ENCODE results near the gene OPRM1. TPM values are rescaled to one million over a fixed set of nuclear protein-coding genes. Genes with fewer than 3 reads are reported as not detected.

The OPRM1 gene
- total RNA-seq, 1 donor from 2014 or later, result not detected

DNA sequence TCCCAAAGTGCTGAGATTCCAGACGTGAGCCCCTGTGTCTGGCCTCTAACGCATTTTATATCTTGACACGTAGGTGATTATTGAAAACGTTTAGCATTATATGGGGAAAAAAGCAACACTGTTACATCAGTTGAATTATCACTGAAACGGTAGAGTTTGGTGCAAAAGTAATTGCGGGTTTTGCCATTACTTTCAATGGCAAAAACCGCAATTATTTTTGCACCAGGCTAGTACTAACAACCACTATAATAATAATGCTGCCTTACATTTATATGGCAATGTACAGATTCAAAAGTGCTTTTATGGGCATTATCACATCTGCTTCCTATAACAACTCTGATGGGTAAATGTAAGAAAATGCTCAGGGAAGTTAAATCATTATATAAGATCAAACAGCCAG is 57.3 kb downstream of the OPRM1 start:
- DNase-seq (ENCODE audit: low read depth), result no peak
- H3K4me3 ChIP-seq (ENCODE audit: low read depth, low read length), result no peak overlapping the region
- TF ChIP-seq CTCF (conservative IDR thresholded peaks at IDR 0.05; ENCODE audit: low read depth, low read length), result no peak

GRCh38 chr6:154096834-154097233 is 57.8 kb downstream of the OPRM1 start:
- TF ChIP-seq CTCF (conservative IDR thresholded peaks at IDR 0.05; ENCODE audit: low read depth, low read length), result no peak
- no peak overlapping the region for H3K4me3 ChIP-seq (ENCODE audit: low read depth, low read length)
- no peak for DNase-seq (ENCODE audit: low read depth)

DNA sequence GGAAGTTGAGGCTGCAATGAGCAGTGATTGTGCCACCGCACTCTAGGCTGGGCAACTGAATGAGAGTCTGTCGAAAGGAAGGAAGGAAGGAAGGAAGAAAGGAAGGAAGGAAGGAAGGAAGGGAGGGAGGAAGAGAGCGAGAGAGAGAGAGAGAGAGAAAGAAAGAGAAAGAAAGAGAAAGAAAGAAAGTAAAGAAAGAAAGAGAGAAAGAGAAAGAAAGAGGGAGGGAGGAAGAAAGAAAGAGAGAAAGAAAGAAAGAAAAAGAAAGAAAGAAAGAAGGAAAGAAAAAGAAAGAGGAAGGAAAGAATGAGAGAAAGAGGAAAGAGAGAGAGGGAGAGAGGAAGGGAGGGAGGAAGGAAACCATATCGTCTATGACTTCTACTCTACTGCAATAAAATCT is 60.2 kb downstream of the OPRM1 start:
- TF ChIP-seq CTCF (conservative IDR thresholded peaks at IDR 0.05; ENCODE audit: low read depth, low read length), result no peak
- no peak overlapping the region for H3K4me3 ChIP-seq (ENCODE audit: low read depth, low read length)
- DNase-seq (ENCODE audit: low read depth), result no peak

DNA sequence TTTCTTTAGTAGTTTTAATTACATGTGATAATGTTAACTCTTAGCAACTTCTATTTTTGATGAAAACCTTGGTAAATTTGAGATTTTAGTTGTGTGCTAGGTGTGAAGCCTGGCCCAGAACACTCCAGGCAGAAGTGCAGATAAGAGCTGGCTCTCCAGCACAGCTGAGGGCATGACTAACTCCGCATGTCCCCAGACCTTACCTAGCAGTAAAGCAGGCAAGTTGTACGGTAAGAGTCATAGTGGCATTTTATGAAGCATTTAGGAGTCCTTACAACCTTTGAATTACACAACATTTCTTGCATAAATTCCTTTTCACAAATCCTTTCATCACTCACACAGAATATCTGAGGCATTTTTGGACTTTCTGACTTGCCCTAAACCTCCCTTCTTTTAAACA is 67.2 kb downstream of the OPRM1 start:
- no peak for TF ChIP-seq CTCF (conservative IDR thresholded peaks at IDR 0.05; ENCODE audit: low read depth, low read length)
- no peak for DNase-seq (ENCODE audit: low read depth)

GRCh38 chr6:154111025-154111424 is 72.0 kb downstream of the OPRM1 start:
- TF ChIP-seq CTCF (conservative IDR thresholded peaks at IDR 0.05; ENCODE audit: low read depth, low read length), result no peak
- H3K4me3 ChIP-seq (ENCODE audit: low read depth, low read length), result no peak overlapping the region
- DNase-seq (ENCODE audit: low read depth), result no peak

More for the DNA sequence above, 67.2 kb downstream of the OPRM1 start:
- no peak overlapping the region for H3K4me3 ChIP-seq (ENCODE audit: low read depth, low read length)

- DNase-seq (ENCODE audit: low read depth), result peak; percentile 74
- no peak for TF ChIP-seq CTCF (conservative IDR thresholded peaks at IDR 0.05; ENCODE audit: low read depth, low read length)
- H3K4me3 ChIP-seq (ENCODE audit: low read depth, low read length), result no peak overlapping the region
Observed at GRCh38 chr6:154112181-154112809, 73.3 kb downstream of the OPRM1 start.

DNA sequence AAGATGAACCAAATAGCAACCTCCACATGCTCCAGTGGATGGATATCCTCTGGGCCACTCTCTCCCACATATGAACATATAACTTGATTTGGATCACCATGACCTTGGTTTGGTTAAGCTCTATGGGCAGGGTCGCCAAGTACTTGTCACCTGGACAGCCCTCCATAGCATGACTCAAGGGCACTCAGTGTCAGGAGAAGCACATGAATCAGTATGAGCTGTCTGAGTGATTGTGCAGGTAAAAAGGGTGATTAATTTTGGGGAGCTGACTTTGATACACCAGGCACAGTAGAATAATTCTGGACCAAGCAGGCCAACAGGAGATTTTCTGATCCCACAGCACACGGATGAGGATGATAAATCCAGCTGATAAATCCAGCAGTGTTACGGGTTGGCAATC is 74.4 kb downstream of the OPRM1 start:
- no peak overlapping the region for H3K4me3 ChIP-seq (ENCODE audit: low read depth, low read length)
- TF ChIP-seq CTCF (conservative IDR thresholded peaks at IDR 0.05; ENCODE audit: low read depth, low read length), result no peak
- no peak for DNase-seq (ENCODE audit: low read depth)

Data from epithelial cell of proximal tubule (primary cell).